ENCODE results near the gene A2ML1.

GRCh38 chr12:8916154-8916553 is 93.7 kb downstream of the A2ML1 start:
- TF ChIP-seq EZH2 (IDR thresholded peaks at IDR 0.05) (no peak), CTCF (IDR thresholded peaks at IDR 0.05) (no peak), EZH2phosphoT487 (IDR thresholded peaks at IDR 0.05) (no peak)

Measured in neural progenitor cell (in vitro differentiated cells).